Measurements from ENCODE around the gene GPD2. TPM values are rescaled to one million over a fixed set of nuclear protein-coding genes. Genes with fewer than 3 reads are reported as not detected.

Gene GPD2
- total and polyA plus RNA-seq, 10 of the 15 experiments (the other 5 are each of a cell fraction or from before 2014, with no cell fraction given) = 10.0 to 73.5 (median 43.4) TPM

- ChIA-PET RAD21 (ENCODE audit: unreplicated experiment) (interaction anchor here (0.6 to 1.7 kb wide), 3 partner anchors 13 to 150 kb away, joined by 3 to 4 read pairs (median 3); no protein-coding TSS in a partner anchor), SMC1A (ENCODE audit: uncharacterized antibody, unreplicated experiment) (interaction anchor here (0.9 to 3.5 kb wide), 17 partner anchors 8 to 151 kb away, joined by 3 to 33 read pairs (median 5); no protein-coding TSS in a partner anchor), POLR2A (interaction anchor here (0.9 to 1.0 kb wide), 3 partner anchors 12 to 56 kb away, joined by 3 to 4 read pairs (median 4); no protein-coding TSS in a partner anchor), CTCF (interaction anchor here (0.6 to 1.6 kb wide), 5 partner anchors 26 to 146 kb away, joined by 3 to 6 read pairs (median 3); no protein-coding TSS in a partner anchor)
- H3K4me2 ChIP-seq (ENCODE audit: control insufficient read depth, insufficient read depth) = no peak overlapping the region
- in situ Hi-C loops (cut with MboI) = no loop called here
- FAIRE-seq = no peak
- WGBS (ENCODE audit: insufficient coverage, insufficient replicate concordance, low lambda C conversion rate, missing lambda C conversion rate) = 97% methylated on average over 4 of the region's 4 CpGs
- no peak overlapping the region for H3K27ac ChIP-seq (ENCODE audit: control insufficient read depth, insufficient read depth)
- TF ChIP-seq ZNF384 (IDR thresholded peaks at IDR 0.05; ENCODE audit: borderline replicate concordance, low read depth, low read length) (no peak), E4F1 (IDR thresholded peaks at IDR 0.05; ENCODE audit: borderline replicate concordance, partially characterized antibody) (no peak), BHLHE40 (IDR thresholded peaks at IDR 0.05; ENCODE audit: borderline replicate concordance in 1 of 2, low read depth in 2 of 2, low read length in 1 of 2) (no peak), BCL3 (IDR thresholded peaks at IDR 0.05; ENCODE audit: borderline replicate concordance, insufficient read depth, low read depth, low read length, poor library complexity, severe bottlenecking) (no peak), ZSCAN29 (IDR thresholded peaks at IDR 0.05) (no peak), MEF2A (IDR thresholded peaks at IDR 0.05; ENCODE audit: insufficient read depth, low read depth, low read length) (no peak)
- no peak for ATAC-seq
- H3K36me3 ChIP-seq (ENCODE audit: control insufficient read depth in 2 of 2, insufficient read depth in 2 of 2, low read length in 1 of 2) = no peaks in the 10 kb centered on the region
- H4K20me1 ChIP-seq (ENCODE audit: control insufficient read depth, insufficient read depth) = no peaks in the 10 kb centered on the region
- no TSS peak for BruUV-seq (replicated peaks)
- no peak for DNase-seq (ENCODE audit: low read depth, low spot score)
- peaks cover 13% of the 10 kb centered on the region for H3K4me1 ChIP-seq (ENCODE audit: control insufficient read depth, insufficient read depth, low read length)
- no peak overlapping the region for H2AFZ ChIP-seq (ENCODE audit: control insufficient read depth, low read depth, low read length)
- H3K79me2 ChIP-seq (ENCODE audit: control insufficient read depth, insufficient read depth, low read length) = peaks cover 2% of the 10 kb centered on the region; the same call in 1 of the 2 replicates
- no peaks in the 10 kb centered on the region for H3K9me3 ChIP-seq (replicated peaks; ENCODE audit: control insufficient read depth, insufficient read depth, low read length)
- no peaks in the 10 kb centered on the region for H3K27me3 ChIP-seq (replicated peaks in 1 of 2; ENCODE audit: control insufficient read depth in 2 of 2, insufficient read depth in 2 of 2, low read length in 1 of 2)
- H3K9ac ChIP-seq (ENCODE audit: control insufficient read depth, insufficient read depth, low read length) = no peak overlapping the region
- intact Hi-C loops (cut with micrococcal nuclease; ENCODE audit: unreplicated experiment) = no loop called here
- no peak overlapping the region for H3K4me3 ChIP-seq
Measured at GRCh38 chr2:156486147-156486546, 50.0 kb downstream of the GPD2 start.

All from GM12878 (cell line).